ENCODE data around the gene FGFR2.

The FGFR2 gene

GRCh38 chr10:121598263-121599249 lies at the start of gene FGFR2:
FGFR2 (minus strand) TSS chr10:121598444; CDS start chr10:121593817, 4,627 bp downstream.
- H3K9ac ChIP-seq (ENCODE audit: low read depth, low read length), result peak within 1 kb of the TSS; percentile 86
- peaks cover 16% of the 10 kb centered on the region for H3K36me3 ChIP-seq (ENCODE audit: control insufficient read depth, insufficient read depth, low read length)
- H3K27ac ChIP-seq (ENCODE audit: low read depth, low read length), result peak within 1 kb of the TSS; percentile 100
- no peaks in the 10 kb centered on the region for H3K9me3 ChIP-seq (ENCODE audit: control insufficient read depth, insufficient read depth, low read length)
- peaks cover 8% of the 10 kb centered on the region for H3K27me3 ChIP-seq (ENCODE audit: control insufficient read depth, insufficient read depth, low read length)
- H3K4me3 ChIP-seq (ENCODE audit: low read depth, low read length), result peak within 1 kb of the TSS; percentile 66
- H3K4me1 ChIP-seq (ENCODE audit: control insufficient read depth, insufficient read depth, low read length), result peaks cover 49% of the 10 kb centered on the region

GRCh38 chr10:121647401-121647800 lies 49.2 kb upstream of the FGFR2 start:
- Histone ChIP-seq H3K27me3 (ENCODE audit: control insufficient read depth, insufficient read depth, low read length) (no peaks in the 10 kb centered on the region; the same call in 1 of the 2 replicates), H3K27ac (ENCODE audit: low read depth, low read length) (no peak overlapping the region), H3K36me3 (ENCODE audit: control insufficient read depth, insufficient read depth, low read length) (no peaks in the 10 kb centered on the region), H3K4me1 (ENCODE audit: control insufficient read depth, insufficient read depth, low read length) (0 out of 2 replicates have a peak, but pooled peaks cover 8% of the 10 kb centered on the region), H3K4me3 (ENCODE audit: low read depth, low read length) (no peak overlapping the region), H3K9ac (ENCODE audit: low read depth, low read length) (no peak overlapping the region), H3K9me3 (ENCODE audit: control insufficient read depth, insufficient read depth, low read length) (no peaks in the 10 kb centered on the region)

DNA sequence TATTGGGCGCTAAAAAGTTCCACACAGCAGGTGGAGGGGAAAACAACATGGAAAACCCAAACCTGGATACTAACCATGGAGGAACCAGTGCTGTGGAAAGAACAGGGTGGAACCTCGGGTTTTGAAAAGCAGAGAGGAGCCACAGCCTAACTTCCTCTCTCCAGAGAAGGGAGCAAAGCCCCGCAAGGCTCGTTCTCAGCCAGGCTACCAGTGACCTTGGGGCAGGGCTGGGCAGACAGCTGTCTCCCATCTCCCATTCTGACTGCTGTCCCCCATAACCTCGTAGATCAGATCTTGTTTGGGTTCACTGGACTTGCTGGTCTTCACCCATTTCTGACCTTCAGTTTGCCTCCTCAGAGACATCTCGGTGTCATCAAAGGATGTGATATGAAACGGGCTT lies 47.5 kb upstream of the FGFR2 start:
- no peaks in the 10 kb centered on the region for H3K36me3 ChIP-seq (ENCODE audit: control insufficient read depth, insufficient read depth, low read length)
- H3K27ac ChIP-seq (ENCODE audit: low read depth, low read length), result no peak overlapping the region
- 0 out of 2 replicates have a peak, but pooled peaks cover 8% of the 10 kb centered on the region for H3K4me1 ChIP-seq (ENCODE audit: control insufficient read depth, insufficient read depth, low read length)
- no peak overlapping the region for H3K4me3 ChIP-seq (ENCODE audit: low read depth, low read length)
- H3K9me3 ChIP-seq (ENCODE audit: control insufficient read depth, insufficient read depth, low read length), result no peaks in the 10 kb centered on the region
- H3K9ac ChIP-seq (ENCODE audit: low read depth, low read length), result no peak overlapping the region
- no peaks in the 10 kb centered on the region; the same call in 1 of the 2 replicates for H3K27me3 ChIP-seq (ENCODE audit: control insufficient read depth, insufficient read depth, low read length)

- Histone ChIP-seq H3K27ac (ENCODE audit: low read depth, low read length) (no peak overlapping the region), H3K36me3 (ENCODE audit: control insufficient read depth, insufficient read depth, low read length) (no peaks in the 10 kb centered on the region), H3K9ac (ENCODE audit: low read depth, low read length) (no peak overlapping the region), H3K27me3 (ENCODE audit: control insufficient read depth, insufficient read depth, low read length) (no peaks in the 10 kb centered on the region; the same call in 1 of the 2 replicates), H3K9me3 (ENCODE audit: control insufficient read depth, insufficient read depth, low read length) (no peaks in the 10 kb centered on the region), H3K4me1 (ENCODE audit: control insufficient read depth, insufficient read depth, low read length) (0 out of 2 replicates have a peak, but pooled peaks cover 8% of the 10 kb centered on the region), H3K4me3 (ENCODE audit: low read depth, low read length) (no peak overlapping the region)
These were observed 46.3 kb upstream of the FGFR2 start for GRCh38 chr10:121644501-121644900.

GRCh38 chr10:121640266-121640665 lies 42.0 kb upstream of the FGFR2 start:
- Histone ChIP-seq H3K27me3 (ENCODE audit: control insufficient read depth, insufficient read depth, low read length) (no peaks in the 10 kb centered on the region), H3K9ac (ENCODE audit: low read depth, low read length) (no peak overlapping the region), H3K4me3 (ENCODE audit: low read depth, low read length) (no peak overlapping the region), H3K4me1 (ENCODE audit: control insufficient read depth, insufficient read depth, low read length) (no peaks in the 10 kb centered on the region), H3K36me3 (ENCODE audit: control insufficient read depth, insufficient read depth, low read length) (no peaks in the 10 kb centered on the region), H3K9me3 (ENCODE audit: control insufficient read depth, insufficient read depth, low read length) (no peaks in the 10 kb centered on the region), H3K27ac (ENCODE audit: low read depth, low read length) (no peak overlapping the region)

GRCh38 chr10:121639416-121639815 lies 41.2 kb upstream of the FGFR2 start:
- Histone ChIP-seq H3K4me1 (ENCODE audit: control insufficient read depth, insufficient read depth, low read length) (no peaks in the 10 kb centered on the region), H3K4me3 (ENCODE audit: low read depth, low read length) (no peak overlapping the region), H3K27ac (ENCODE audit: low read depth, low read length) (no peak overlapping the region), H3K36me3 (ENCODE audit: control insufficient read depth, insufficient read depth, low read length) (no peaks in the 10 kb centered on the region), H3K9me3 (ENCODE audit: control insufficient read depth, insufficient read depth, low read length) (no peaks in the 10 kb centered on the region), H3K27me3 (ENCODE audit: control insufficient read depth, insufficient read depth, low read length) (no peaks in the 10 kb centered on the region), H3K9ac (ENCODE audit: low read depth, low read length) (no peak overlapping the region)

- Histone ChIP-seq H3K9me3 (ENCODE audit: control insufficient read depth, insufficient read depth, low read length) (no peaks in the 10 kb centered on the region), H3K27ac (ENCODE audit: low read depth, low read length) (no peak overlapping the region), H3K36me3 (ENCODE audit: control insufficient read depth, insufficient read depth, low read length) (no peaks in the 10 kb centered on the region)
These were observed 39.2 kb upstream of the FGFR2 start for GRCh38 chr10:121637437-121637836.

GRCh38 chr10:121633056-121633455 lies 34.8 kb upstream of the FGFR2 start:
- Histone ChIP-seq H3K27me3 (ENCODE audit: control insufficient read depth, insufficient read depth, low read length) (no peaks in the 10 kb centered on the region), H3K4me3 (ENCODE audit: low read depth, low read length) (no peak overlapping the region), H3K27ac (ENCODE audit: low read depth, low read length) (no peak overlapping the region), H3K9ac (ENCODE audit: low read depth, low read length) (no peak overlapping the region), H3K36me3 (ENCODE audit: control insufficient read depth, insufficient read depth, low read length) (no peaks in the 10 kb centered on the region), H3K4me1 (ENCODE audit: control insufficient read depth, insufficient read depth, low read length) (no peaks in the 10 kb centered on the region), H3K9me3 (ENCODE audit: control insufficient read depth, insufficient read depth, low read length) (no peaks in the 10 kb centered on the region)

More at GRCh38 chr10:121637437-121637836, 39.2 kb upstream of the FGFR2 start:
- no peaks in the 10 kb centered on the region for H3K27me3 ChIP-seq (ENCODE audit: control insufficient read depth, insufficient read depth, low read length)
- H3K9ac ChIP-seq (ENCODE audit: low read depth, low read length), result no peak overlapping the region
- no peak overlapping the region for H3K4me3 ChIP-seq (ENCODE audit: low read depth, low read length)
- H3K4me1 ChIP-seq (ENCODE audit: control insufficient read depth, insufficient read depth, low read length), result no peaks in the 10 kb centered on the region

DNA sequence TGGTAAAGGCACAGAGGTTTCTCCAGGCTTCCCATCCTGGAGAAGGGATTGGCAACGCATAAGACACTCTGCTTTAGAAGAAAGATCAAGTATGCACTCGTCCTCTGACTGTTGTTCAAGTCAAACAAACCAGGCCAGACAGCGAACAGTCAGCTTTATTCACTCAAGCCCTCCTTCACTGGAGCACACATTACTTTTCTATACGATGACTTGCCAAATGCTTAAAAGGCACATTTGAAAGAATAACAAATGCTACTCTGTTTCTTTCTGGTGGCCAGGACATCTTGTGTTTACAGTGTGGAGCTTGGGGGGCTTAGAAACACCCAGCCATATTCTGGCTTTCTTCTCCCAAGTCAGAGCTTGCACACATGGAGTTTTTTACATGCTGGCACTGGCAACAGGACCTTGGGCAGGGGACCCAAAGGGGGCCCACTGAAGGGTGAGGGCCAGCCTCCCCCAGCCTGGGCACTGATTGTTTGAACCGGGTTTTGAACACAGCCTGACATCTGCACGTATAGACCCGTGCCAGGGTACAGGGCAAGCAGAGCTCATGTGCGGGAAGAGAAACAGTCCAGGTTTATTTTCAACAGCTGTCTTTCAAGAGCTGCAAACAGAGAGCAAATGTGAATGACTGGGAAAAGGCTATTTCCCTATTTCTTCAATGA lies 33.3 kb upstream of the FGFR2 start:
- no peaks in the 10 kb centered on the region for H3K27me3 ChIP-seq (ENCODE audit: control insufficient read depth, insufficient read depth, low read length)
- no peak overlapping the region for H3K4me3 ChIP-seq (ENCODE audit: low read depth, low read length)
- no peak overlapping the region for H3K9ac ChIP-seq (ENCODE audit: low read depth, low read length)
- no peaks in the 10 kb centered on the region for H3K4me1 ChIP-seq (ENCODE audit: control insufficient read depth, insufficient read depth, low read length)
- H3K27ac ChIP-seq (ENCODE audit: low read depth, low read length), result no peak overlapping the region
- H3K36me3 ChIP-seq (ENCODE audit: control insufficient read depth, insufficient read depth, low read length), result no peaks in the 10 kb centered on the region
- H3K9me3 ChIP-seq (ENCODE audit: control insufficient read depth, insufficient read depth, low read length), result no peaks in the 10 kb centered on the region

- no peaks in the 10 kb centered on the region for H3K9me3 ChIP-seq (ENCODE audit: control insufficient read depth, insufficient read depth, low read length)
- H3K4me1 ChIP-seq (ENCODE audit: control insufficient read depth, insufficient read depth, low read length), result no peaks in the 10 kb centered on the region
- no peaks in the 10 kb centered on the region for H3K36me3 ChIP-seq (ENCODE audit: control insufficient read depth, insufficient read depth, low read length)
- no peaks in the 10 kb centered on the region for H3K27me3 ChIP-seq (ENCODE audit: control insufficient read depth, insufficient read depth, low read length)
- no peak overlapping the region for H3K27ac ChIP-seq (ENCODE audit: low read depth, low read length)
- H3K9ac ChIP-seq (ENCODE audit: low read depth, low read length), result no peak overlapping the region
- H3K4me3 ChIP-seq (ENCODE audit: low read depth, low read length), result no peak overlapping the region
These were observed 30.6 kb upstream of the FGFR2 start for GRCh38 chr10:121628859-121629258.

All from HUES48 (cell line).